GM10266 (cell line): ENCODE measurements around the gene RHBG.

Experiments used
- DNase-seq: peaks from one replicate; pipeline ENCODE4 v3.0.0; 2012; ENCODE audit errors: extremely low spot score
- TF ChIP-seq, protein P1 (sequence below): IDR thresholded peaks from 2 replicates; pipeline ENCODE4 v1.5.1; 2012; ENCODE audit warnings: mild to moderate bottlenecking, low read depth; ENCODE audit not compliant: control insufficient read depth, insufficient read depth; ENCODE audit errors: missing control alignments

The RHBG gene

DNA sequence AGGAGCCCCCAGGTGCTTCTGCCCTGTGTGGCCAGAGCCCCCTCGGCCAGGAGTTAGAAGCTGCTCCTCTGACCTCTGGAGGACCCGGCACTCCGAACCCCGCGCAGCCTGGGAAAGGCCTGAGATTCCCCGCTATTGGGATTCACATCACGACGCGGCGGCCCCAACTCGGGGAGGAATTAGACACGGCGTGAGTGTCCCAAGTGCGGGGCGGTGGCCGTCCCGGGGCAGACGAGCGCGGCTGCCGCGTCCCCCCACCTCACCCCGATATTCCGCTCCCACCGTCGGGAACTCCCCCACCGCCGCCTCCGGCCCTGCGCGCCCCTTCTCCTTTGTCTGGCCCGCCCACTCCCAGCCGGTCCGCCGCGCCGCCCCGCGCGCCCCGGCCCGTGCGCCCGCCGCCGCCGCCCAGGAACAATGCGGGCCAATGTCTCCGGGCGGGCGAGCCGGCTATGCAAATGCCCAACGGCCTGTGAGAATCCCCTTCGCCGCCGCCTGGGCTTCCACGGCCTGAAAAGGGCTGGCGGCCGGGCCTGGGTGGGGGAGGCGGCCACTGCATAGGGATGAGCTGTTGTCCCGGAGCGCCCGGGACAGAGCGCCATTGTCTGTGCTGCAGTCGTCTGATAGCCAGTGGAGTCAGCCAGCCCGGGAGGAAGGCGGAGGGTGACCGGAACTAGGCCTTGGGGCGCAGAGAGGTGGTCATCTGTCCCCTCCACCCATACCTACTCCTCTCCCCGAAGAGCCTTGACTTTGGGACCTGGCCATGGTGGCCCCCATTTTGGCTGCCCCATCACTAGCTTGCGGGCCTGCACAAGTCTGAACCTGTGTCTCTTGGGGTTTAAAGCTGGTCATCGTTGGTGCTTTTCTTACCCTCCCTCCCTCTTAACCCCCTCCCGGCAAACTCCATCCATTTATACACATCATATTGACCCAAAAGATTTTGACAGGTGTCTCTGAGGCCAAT lies 19.4 kb downstream of the RHBG start:
- TF ChIP-seq, protein P1, sequence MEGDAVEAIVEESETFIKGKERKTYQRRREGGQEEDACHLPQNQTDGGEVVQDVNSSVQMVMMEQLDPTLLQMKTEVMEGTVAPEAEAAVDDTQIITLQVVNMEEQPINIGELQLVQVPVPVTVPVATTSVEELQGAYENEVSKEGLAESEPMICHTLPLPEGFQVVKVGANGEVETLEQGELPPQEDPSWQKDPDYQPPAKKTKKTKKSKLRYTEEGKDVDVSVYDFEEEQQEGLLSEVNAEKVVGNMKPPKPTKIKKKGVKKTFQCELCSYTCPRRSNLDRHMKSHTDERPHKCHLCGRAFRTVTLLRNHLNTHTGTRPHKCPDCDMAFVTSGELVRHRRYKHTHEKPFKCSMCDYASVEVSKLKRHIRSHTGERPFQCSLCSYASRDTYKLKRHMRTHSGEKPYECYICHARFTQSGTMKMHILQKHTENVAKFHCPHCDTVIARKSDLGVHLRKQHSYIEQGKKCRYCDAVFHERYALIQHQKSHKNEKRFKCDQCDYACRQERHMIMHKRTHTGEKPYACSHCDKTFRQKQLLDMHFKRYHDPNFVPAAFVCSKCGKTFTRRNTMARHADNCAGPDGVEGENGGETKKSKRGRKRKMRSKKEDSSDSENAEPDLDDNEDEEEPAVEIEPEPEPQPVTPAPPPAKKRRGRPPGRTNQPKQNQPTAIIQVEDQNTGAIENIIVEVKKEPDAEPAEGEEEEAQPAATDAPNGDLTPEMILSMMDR, result no peak
- DNase-seq, result no peak

DNA sequence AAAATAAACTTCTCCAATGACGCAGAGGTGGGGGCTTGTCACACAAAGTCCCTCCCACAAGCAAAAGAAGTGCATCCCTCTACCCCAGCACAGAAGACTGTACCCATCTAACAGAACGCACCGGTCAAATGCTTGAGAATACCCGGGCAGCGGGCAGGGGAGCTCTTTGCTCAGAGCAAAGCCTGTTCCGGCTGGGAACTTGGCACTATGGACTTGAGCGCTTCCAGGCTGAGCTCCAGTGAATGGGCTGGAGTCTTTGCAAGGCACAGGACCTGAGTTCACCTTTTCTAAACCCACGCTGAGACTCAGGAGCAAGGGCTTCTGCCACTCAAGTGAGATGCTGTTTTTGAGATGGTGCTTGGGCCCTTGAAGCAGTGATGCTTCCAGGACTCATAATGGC lies 20.3 kb downstream of the RHBG start:
- DNase-seq, result no peak
- TF ChIP-seq, protein P1, result no peak

DNA sequence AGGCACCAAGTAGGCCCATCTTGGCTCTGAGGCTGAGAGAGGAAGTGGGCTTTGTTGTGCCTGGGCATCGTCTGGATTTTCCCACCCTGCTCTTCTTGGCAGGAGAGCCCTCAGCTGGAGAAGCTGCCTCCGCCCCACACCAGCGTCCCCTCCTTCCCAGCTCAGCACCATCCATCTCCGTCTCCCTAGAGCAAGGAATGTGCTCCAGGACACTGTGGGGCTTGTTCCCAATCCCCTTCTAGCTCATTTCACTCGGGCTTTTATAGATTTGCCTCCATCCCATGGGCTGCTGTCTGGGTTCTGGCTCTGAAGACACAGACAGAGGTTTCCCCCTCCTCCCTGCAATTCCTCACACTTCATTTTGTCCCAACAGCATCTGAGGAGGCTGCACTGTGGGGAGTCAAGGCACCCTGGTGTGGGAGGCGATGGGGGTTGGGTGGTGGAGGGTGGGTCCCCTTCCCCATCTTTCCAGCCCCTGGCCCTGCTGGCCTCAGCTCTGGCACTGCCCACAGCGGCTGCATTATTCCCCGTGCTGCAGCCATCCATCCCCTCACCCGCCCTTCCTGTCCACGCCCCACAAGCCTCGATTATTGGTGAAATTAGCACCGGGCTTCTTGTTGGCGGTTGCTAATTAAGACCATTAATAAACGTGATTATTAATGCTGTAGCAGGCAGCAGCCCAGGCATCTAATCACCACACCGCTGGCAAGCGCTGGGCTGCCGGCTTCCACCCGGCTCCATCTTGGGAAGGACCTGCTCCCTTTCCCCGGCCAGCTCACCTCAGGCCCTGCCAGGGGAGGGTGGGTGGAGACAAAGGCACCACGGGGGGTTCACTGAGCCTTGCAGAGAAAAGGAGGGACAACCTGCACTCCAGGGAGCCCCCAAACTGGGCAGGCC lies 21.7 kb downstream of the RHBG start:
- TF ChIP-seq, protein P1, result no peak
- DNase-seq, result no peak

DNA sequence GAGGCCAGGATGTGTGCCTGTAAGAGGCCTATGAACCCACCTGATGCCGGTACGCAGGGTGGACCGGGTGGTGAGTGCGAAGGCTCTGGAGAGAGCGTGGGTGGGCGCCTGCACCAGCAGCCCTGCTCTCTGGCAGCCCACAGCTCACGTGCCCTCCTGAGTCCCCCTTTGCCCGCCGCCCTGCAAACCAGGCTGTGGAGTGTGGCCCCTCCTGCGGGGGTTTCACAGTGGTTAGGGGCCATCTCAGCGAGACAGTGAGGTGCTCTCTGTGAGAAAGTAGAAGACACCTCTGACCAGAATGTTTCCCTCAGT lies 22.3 kb downstream of the RHBG start:
- no peak for DNase-seq
- TF ChIP-seq, protein P1, result no peak

DNA sequence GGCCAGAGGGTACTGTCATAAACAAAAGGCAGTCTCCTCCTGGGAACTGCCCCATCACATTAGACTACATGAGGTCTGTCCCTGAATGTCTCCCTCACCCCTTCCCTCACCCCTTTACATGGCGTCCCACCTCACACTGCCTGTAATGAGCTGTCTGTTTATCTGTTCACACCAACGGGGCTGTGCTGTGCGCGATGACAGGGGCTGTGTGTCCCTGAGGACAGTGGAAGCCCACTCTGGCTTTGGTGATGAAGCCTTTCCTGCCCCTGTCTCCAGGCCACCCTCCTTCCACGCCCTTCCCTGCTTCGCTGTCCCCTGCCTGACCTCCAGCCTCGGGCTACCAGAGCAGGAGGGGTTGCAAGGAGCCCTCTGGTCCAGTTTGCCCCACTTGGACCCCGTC lies 22.7 kb downstream of the RHBG start:
- TF ChIP-seq, protein P1, result no peak
- DNase-seq, result no peak

DNA sequence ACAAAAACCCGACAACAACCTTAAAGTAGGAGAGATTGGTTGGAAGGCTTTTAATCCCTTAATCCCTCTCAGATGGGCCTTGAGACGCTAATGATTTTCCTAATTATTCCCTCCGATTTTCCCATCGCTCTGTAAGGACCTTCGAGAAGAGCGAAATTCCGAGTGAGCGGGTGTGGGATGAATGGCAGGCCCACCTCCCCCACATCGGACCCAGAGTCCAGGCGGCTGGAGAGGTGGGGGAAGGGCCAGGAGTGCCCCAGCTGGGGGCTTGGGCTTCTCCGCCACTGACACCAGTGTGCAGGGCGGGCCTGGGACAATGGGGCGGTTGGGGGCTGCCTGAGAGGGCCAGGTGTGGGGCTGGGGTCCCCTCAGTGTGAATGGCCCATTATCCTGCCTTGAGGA lies 23.4 kb downstream of the RHBG start:
- TF ChIP-seq, protein P1, result no peak
- DNase-seq, result no peak
